HepG2 (cell line): ENCODE measurements around the gene GJB6. TPM values are rescaled to one million over a fixed set of nuclear protein-coding genes. Genes with fewer than 3 reads are reported as not detected.

ENCODE experiments used
- LCORL ChIP-seq, 2 experiments: fragments of 450-650 bp in 1 of 2; sonication (generic) in 1 of 2; formaldehyde crosslinking in 1 of 2; IDR thresholded peaks; 2 replicates each; pipeline versions ENCODE4 v1.5.0 to v1.6.1; 2017 to 2020; ENCODE audit warnings: antibody characterized with exemption in 1 of 2, missing genetic modification reagents in 1 of 2
- MATR3 ChIP-seq: sonication (generic); formaldehyde crosslinking; IDR thresholded peaks from 2 replicates; pipeline ENCODE4 v1.4.0; 2020; ENCODE audit warnings: missing genetic modification reagents
- NR3C1 ChIP-seq: sonication (generic); formaldehyde crosslinking; IDR thresholded peaks from 2 replicates; pipeline ENCODE4 v1.4.0; 2020; ENCODE audit warnings: missing genetic modification reagents
- PCBP2 ChIP-seq: fragments of 200-400 bp; formaldehyde crosslinking; optimal IDR thresholded peaks from 2 replicates; pipeline ENCODE3; 2018; ENCODE audit warnings: low read length, low read depth; ENCODE audit not compliant: poor library complexity, severe bottlenecking
- RERE ChIP-seq: IDR thresholded peaks from 2 replicates; pipeline ENCODE4 v1.6.1; 2016; ENCODE audit warnings: low read depth, missing genetic modification reagents, missing compliant biosample characterization
- THAP8 ChIP-seq: sonication (generic); formaldehyde crosslinking; IDR thresholded peaks from 2 replicates; pipeline ENCODE4 v1.5.1; 2020; ENCODE audit warnings: missing genetic modification reagents, mild to moderate bottlenecking, borderline replicate concordance
- ZBTB33 ChIP-seq: sonication (generic); formaldehyde crosslinking; IDR thresholded peaks from 2 replicates; pipeline ENCODE4 v1.4.0; 2020; ENCODE audit warnings: missing genetic modification reagents
- ZNF484 ChIP-seq: sonication (generic); formaldehyde crosslinking; IDR thresholded peaks from 2 replicates; pipeline ENCODE4 v1.5.1; 2020; ENCODE audit warnings: mild to moderate bottlenecking, low read depth, missing genetic modification reagents, borderline replicate concordance
- ZNF570 ChIP-seq: sonication (generic); formaldehyde crosslinking; IDR thresholded peaks from 2 replicates; pipeline ENCODE4 v1.4.0; 2020; ENCODE audit warnings: mild to moderate bottlenecking, missing genetic modification reagents, borderline replicate concordance
- ZNF629 ChIP-seq: sonication (generic); formaldehyde crosslinking; conservative IDR thresholded peaks from 2 replicates; pipeline ENCODE4 v1.5.0; 2020; ENCODE audit warnings: missing genetic modification reagents
- polyA plus RNA-seq, 8 experiments: library from polyadenylated mRNA; depleted of rRNA in 3 of 8; stranded (reverse) in 7 of 8; unstranded in 1 of 8; fragments of >200 nt; fragmentation: Illumina TruSeq in 4 of 8; extraction: Trizol in 4 of 8; gene quantifications; 2 replicates each; pipeline versions ENCODE4 v1.2.1 to v1.2.3, GENCODE V29; 2011 to 2016; ENCODE audit warnings: low read depth in 4 of 8, missing spikeins in 1 of 8, mixed read lengths in 1 of 8; ENCODE audit not compliant: insufficient read depth in 1 of 8
- total RNA-seq, 5 experiments: library from RNA; depleted of rRNA; stranded (reverse); fragments of >200 nt; fragmentation: Illumina TruSeq; extraction: Trizol; gene quantifications; 2 replicates each; pipeline ENCODE4 v1.2.3, GENCODE V29; 2016; ENCODE audit warnings: low read depth in 1 of 5
- TF ChIP-seq, protein P1 (sequence below): sonication (generic); formaldehyde crosslinking; IDR thresholded peaks from 2 replicates; pipeline ENCODE4 v1.4.0; 2020; ENCODE audit warnings: missing genetic modification reagents, borderline replicate concordance
- TF ChIP-seq, protein P2 (sequence below): sonication (generic); formaldehyde crosslinking; IDR thresholded peaks from 2 replicates; pipeline ENCODE4 v1.8.1; 2023; ENCODE audit warnings: missing genetic modification reagents, inconsistent platforms, borderline replicate concordance
- TF ChIP-seq, protein P3 (sequence below): sonication (generic); formaldehyde crosslinking; IDR thresholded peaks from 2 replicates; pipeline ENCODE4 v1.4.0; 2020; ENCODE audit warnings: missing genetic modification reagents

Gene GJB6
- total and polyA plus RNA-seq, 2 of the 13 experiments (the other 11 are each of a cell fraction or from before 2014, with no cell fraction given) = not detected

DNA sequence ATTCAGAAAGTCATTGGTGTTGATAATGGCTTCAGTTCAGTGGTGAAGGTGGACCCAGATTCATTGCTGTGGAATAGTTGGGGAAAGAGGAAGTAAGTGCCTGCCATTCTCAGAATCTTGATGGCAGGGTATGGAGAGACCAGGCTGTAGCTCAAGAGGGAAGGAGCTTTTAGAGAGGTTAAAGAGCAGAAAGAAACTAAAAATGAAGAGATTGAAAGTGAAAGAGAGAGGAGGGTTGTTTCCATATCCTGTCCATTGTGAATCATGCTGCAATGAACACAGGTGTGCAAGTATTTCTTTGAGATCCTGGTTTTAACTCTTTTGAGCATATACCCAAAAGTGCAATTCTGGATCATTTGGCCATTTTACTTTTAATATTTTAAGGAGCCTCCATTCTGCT, 12.5 kb downstream of the GJB6 start (continued):
- TF ChIP-seq, protein P1, sequence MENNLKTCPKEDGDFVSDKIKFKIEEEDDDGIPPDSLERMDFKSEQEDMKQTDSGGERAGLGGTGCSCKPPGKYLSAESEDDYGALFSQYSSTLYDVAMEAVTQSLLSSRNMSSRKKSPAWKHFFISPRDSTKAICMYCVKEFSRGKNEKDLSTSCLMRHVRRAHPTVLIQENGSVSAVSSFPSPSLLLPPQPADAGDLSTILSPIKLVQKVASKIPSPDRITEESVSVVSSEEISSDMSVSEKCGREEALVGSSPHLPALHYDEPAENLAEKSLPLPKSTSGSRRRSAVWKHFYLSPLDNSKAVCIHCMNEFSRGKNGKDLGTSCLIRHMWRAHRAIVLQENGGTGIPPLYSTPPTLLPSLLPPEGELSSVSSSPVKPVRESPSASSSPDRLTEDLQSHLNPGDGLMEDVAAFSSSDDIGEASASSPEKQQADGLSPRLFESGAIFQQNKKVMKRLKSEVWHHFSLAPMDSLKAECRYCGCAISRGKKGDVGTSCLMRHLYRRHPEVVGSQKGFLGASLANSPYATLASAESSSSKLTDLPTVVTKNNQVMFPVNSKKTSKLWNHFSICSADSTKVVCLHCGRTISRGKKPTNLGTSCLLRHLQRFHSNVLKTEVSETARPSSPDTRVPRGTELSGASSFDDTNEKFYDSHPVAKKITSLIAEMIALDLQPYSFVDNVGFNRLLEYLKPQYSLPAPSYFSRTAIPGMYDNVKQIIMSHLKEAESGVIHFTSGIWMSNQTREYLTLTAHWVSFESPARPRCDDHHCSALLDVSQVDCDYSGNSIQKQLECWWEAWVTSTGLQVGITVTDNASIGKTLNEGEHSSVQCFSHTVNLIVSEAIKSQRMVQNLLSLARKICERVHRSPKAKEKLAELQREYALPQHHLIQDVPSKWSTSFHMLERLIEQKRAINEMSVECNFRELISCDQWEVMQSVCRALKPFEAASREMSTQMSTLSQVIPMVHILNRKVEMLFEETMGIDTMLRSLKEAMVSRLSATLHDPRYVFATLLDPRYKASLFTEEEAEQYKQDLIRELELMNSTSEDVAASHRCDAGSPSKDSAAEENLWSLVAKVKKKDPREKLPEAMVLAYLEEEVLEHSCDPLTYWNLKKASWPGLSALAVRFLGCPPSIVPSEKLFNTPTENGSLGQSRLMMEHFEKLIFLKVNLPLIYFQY = no peak
- TF ChIP-seq, protein P2, sequence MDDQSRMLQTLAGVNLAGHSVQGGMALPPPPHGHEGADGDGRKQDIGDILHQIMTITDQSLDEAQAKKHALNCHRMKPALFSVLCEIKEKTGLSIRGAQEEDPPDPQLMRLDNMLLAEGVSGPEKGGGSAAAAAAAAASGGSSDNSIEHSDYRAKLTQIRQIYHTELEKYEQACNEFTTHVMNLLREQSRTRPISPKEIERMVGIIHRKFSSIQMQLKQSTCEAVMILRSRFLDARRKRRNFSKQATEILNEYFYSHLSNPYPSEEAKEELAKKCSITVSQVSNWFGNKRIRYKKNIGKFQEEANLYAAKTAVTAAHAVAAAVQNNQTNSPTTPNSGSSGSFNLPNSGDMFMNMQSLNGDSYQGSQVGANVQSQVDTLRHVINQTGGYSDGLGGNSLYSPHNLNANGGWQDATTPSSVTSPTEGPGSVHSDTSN (CRISPR knock-in tag) = no peak
- TF ChIP-seq RERE (CRISPR knock-in tag) (no peak), NR3C1 (CRISPR knock-in tag) (no peak), ZBTB33 (CRISPR knock-in tag) (no peak), THAP8 (CRISPR knock-in tag) (no peak), ZNF629 (CRISPR knock-in tag) (no peak), ZNF570 (CRISPR knock-in tag) (no peak), PCBP2 (no peak), MATR3 (CRISPR knock-in tag) (no peak), LCORL (IDR thresholded peaks at IDR 0.05) (no peak), LCORL (CRISPR knock-in tag; IDR thresholded peaks at IDR 0.05) (no peak), ZNF484 (CRISPR knock-in tag) (no peak)
- TF ChIP-seq, protein P3, sequence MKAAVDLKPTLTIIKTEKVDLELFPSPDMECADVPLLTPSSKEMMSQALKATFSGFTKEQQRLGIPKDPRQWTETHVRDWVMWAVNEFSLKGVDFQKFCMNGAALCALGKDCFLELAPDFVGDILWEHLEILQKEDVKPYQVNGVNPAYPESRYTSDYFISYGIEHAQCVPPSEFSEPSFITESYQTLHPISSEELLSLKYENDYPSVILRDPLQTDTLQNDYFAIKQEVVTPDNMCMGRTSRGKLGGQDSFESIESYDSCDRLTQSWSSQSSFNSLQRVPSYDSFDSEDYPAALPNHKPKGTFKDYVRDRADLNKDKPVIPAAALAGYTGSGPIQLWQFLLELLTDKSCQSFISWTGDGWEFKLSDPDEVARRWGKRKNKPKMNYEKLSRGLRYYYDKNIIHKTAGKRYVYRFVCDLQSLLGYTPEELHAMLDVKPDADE = no peak
